ENCODE measurements around the gene STARD9.

The STARD9 gene

GRCh38 chr15:42627485-42627884 is 52.1 kb downstream of the STARD9 start:
- DNase-seq (ENCODE audit: low read depth in 2 of 2): no peak

GRCh38 chr15:42628761-42629160 is 53.4 kb downstream of the STARD9 start:
- DNase-seq (ENCODE audit: low read depth in 2 of 2): no peak

- no peak for DNase-seq (ENCODE audit: low read depth in 2 of 2)
Observed at GRCh38 chr15:42632105-42632675, 56.8 kb downstream of the STARD9 start.

- DNase-seq (ENCODE audit: low read depth in 2 of 2): no peak
Observed at GRCh38 chr15:42640109-42640508, 64.7 kb downstream of the STARD9 start.

GRCh38 chr15:42650208-42651066 is 75.0 kb downstream of the STARD9 start:
- peak; percentile 3 to 48 for DNase-seq (ENCODE audit: low read depth in 2 of 2)

- no peak for DNase-seq (ENCODE audit: low read depth in 2 of 2)
Observed at GRCh38 chr15:42665827-42666226, 90.4 kb downstream of the STARD9 start.

- no peak for DNase-seq (ENCODE audit: low read depth in 2 of 2)
Observed at GRCh38 chr15:42667855-42668254, 92.4 kb downstream of the STARD9 start.

GRCh38 chr15:42670451-42670850 is 95.0 kb downstream of the STARD9 start:
- DNase-seq (ENCODE audit: low read depth in 2 of 2): no peak

- no peak for DNase-seq (ENCODE audit: low read depth in 2 of 2)
Observed at GRCh38 chr15:42672444-42672843, 97.0 kb downstream of the STARD9 start.

- no peak for DNase-seq (ENCODE audit: low read depth in 2 of 2)
Observed at GRCh38 chr15:42674472-42674871, 99.1 kb downstream of the STARD9 start.

- no peak for DNase-seq (ENCODE audit: low read depth in 2 of 2)
Observed at GRCh38 chr15:42675021-42675420, 99.6 kb downstream of the STARD9 start.

- no peak for DNase-seq (ENCODE audit: low read depth in 2 of 2)
Observed at GRCh38 chr15:42679285-42680141, 104.1 kb downstream of the STARD9 start.

- peak; percentile 22 to 46 for DNase-seq (ENCODE audit: low read depth in 2 of 2)
Observed at GRCh38 chr15:42680142-42680482, 104.7 kb downstream of the STARD9 start.

GRCh38 chr15:42681119-42681518 is 105.7 kb downstream of the STARD9 start:
- no peak for DNase-seq (ENCODE audit: low read depth in 2 of 2)

GRCh38 chr15:42686281-42686680 is 110.9 kb downstream of the STARD9 start:
- no peak for DNase-seq (ENCODE audit: low read depth in 2 of 2)

- no peak for DNase-seq (ENCODE audit: low read depth in 2 of 2)
Observed at GRCh38 chr15:42687740-42688139, 112.3 kb downstream of the STARD9 start.

GRCh38 chr15:42688301-42688700 is 112.9 kb downstream of the STARD9 start:
- DNase-seq (ENCODE audit: low read depth in 2 of 2): no peak

GRCh38 chr15:42691308-42691707 is 115.9 kb downstream of the STARD9 start:
- peak in 1 of 2 donors; percentile 13 for DNase-seq (ENCODE audit: low read depth in 2 of 2)

- DNase-seq (ENCODE audit: low read depth in 2 of 2): no peak
Observed at GRCh38 chr15:42691770-42692169, 116.4 kb downstream of the STARD9 start.

- no peak for DNase-seq (ENCODE audit: low read depth in 2 of 2)
Observed at GRCh38 chr15:42692536-42692935, 117.1 kb downstream of the STARD9 start.

- DNase-seq (ENCODE audit: low read depth in 2 of 2): no peak
Observed at GRCh38 chr15:42692997-42693396, 117.6 kb downstream of the STARD9 start.

GRCh38 chr15:42693496-42693895 is 118.1 kb downstream of the STARD9 start:
- DNase-seq (ENCODE audit: low read depth in 2 of 2): no peak

GRCh38 chr15:42693942-42694341 is 118.5 kb downstream of the STARD9 start:
- no peak for DNase-seq (ENCODE audit: low read depth in 2 of 2)

Data from stimulated activated CD8-positive, alpha-beta memory T cell treated with anti-CD3 and anti-CD28 coated beads, Interleukin-2, amount 100 ng/mL, for 48 hours (primary cell).